ENCODE results near the gene RAB27A.

DNA sequence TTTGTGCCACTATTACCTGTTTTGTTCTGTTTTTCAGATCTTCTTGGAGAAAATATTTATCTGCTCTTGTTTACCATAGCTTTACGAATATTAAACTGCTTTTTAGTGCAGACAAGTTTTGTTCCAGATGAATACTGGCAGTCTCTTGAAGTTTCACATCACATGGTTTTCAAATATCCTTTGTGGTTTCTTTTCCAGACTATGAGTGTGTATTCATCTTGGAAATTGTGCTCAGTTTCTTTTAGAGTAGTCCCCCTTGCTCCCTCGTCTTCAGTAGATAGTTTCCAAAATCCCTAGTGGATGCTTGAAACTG is 30.6 kb upstream of the RAB27A start:
- TF ChIP-seq, protein P1, sequence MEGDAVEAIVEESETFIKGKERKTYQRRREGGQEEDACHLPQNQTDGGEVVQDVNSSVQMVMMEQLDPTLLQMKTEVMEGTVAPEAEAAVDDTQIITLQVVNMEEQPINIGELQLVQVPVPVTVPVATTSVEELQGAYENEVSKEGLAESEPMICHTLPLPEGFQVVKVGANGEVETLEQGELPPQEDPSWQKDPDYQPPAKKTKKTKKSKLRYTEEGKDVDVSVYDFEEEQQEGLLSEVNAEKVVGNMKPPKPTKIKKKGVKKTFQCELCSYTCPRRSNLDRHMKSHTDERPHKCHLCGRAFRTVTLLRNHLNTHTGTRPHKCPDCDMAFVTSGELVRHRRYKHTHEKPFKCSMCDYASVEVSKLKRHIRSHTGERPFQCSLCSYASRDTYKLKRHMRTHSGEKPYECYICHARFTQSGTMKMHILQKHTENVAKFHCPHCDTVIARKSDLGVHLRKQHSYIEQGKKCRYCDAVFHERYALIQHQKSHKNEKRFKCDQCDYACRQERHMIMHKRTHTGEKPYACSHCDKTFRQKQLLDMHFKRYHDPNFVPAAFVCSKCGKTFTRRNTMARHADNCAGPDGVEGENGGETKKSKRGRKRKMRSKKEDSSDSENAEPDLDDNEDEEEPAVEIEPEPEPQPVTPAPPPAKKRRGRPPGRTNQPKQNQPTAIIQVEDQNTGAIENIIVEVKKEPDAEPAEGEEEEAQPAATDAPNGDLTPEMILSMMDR (IDR thresholded peaks at IDR 0.05): no peak
- no peak for TF ChIP-seq POLR2A (IDR thresholded peaks at IDR 0.05)
